ENCODE results near the gene EVL.

EVL gene

DNA sequence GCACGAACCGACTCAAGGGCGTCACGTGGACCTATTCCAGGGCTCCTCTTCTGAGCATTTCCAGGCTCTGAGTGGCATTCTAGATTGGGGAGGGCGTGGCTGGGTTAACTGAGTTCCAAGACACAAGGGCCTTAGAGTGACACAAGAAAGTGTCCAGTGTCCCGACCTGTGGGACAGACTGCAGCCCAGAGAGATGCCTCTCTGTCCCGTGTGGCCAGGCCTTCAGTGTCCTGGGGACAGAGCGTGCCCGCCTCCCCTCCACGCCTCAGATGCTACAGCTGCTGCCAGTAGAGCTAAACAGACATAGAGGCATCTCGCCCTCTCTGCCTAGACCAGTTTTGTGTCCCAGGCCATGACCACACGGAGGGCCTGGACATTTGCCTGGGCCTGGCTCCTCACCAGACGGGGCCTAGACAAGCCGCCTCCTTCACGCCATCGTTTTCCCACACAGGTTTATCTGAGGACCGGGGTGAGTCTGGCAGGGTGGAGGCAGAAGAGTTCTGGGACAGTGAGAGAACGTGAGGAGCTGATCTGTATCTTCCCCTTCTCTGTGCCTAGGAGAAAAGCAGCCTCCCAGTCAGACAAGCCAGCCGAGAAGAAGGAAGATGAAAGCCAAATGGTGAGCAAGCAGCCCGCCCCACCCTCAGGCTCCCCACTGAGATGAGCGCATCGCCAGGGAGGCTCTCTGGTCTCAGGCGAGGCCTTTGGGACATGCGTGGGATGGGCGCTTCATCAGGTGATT lies 67.1 kb downstream of the EVL start:
- DNase-seq = no peak

DNA sequence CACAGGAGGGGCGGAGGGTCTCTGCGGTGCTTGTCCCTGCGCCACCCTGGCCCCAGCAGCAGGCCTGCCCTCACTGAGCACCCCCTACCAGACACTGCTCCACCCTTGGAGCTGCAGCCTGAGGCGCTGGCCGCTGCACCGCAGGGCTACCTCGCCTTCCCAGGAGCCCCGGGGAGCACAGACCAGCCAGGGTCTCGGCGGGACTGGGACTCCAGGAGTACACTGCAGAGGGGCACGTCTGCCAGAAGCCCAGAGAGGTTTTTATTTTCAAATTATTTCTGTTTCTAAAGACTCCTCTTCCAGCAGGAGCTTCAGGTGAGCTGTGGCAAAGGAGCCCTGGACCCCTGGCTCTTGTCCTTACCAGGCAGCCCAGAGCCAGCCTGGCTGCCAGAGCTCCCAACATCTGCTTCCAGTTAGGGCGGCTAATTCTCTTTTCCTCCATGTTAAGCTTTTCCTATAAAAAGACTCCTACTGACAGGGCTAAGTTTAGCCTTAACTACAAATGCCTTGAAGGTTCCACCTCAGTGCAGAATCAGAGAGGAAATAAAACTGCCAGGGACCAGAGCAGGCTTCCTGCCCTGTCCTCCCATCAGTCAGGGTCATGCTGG lies 67.8 kb downstream of the EVL start:
- DNase-seq = no peak

DNA sequence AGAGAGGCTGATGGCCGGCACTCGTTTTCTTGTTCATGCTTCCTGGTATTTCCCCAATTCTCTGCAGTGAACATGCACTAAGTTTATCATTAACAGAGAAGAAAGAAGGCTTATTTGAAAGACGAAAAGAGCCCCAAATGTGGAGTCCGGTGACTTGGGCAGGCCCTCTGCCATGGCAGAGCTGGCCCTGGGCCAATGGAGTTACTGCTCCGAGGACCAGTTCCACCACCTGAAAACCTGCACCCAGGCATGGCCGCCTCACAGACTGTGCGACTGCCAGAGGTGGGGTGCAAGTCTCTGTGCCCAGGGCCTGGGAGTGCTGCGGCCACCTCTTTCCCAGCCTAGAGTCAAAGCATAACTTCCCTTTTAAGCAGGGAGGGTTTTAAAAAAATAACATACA lies 69.4 kb downstream of the EVL start:
- no peak for DNase-seq

DNA sequence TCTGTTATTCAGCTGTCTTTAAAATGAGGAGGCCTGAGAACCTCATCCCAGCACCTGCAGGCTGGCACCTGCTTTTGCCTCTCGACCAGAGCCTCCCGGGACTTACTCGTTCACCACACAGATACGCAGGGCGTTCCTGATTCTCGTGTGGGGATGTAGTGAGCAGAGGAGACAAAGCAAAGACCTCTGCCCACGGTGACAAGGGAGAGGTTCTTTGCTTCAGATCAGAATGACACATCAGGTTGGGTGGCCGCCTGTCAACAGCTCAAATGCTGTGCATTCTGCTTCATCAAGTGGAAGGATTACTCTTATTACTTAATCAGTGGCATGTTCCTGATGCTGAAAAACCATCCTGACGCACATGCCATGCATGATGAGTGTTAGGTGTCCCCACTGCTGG lies 69.9 kb downstream of the EVL start:
- DNase-seq = no peak

DNA sequence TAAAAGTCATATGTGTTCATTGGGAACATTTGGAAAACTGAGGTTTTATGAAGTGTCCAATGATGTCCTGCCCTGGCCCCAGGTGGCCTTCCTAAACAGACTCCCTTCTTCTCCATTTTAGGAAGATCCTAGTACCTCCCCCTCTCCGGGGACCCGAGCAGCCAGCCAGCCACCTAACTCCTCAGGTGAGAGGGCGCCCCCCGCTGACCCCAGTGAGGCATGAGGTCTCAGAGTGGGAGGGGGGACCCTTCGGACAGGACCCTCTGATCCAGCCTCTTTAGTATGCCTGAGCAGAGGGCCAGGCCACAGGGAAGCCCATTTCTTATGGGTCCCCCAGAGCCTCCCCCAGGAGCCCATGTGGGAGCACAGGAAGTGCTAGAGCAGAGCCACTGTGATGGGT lies 70.6 kb downstream of the EVL start:
- DNase-seq = no peak

DNA sequence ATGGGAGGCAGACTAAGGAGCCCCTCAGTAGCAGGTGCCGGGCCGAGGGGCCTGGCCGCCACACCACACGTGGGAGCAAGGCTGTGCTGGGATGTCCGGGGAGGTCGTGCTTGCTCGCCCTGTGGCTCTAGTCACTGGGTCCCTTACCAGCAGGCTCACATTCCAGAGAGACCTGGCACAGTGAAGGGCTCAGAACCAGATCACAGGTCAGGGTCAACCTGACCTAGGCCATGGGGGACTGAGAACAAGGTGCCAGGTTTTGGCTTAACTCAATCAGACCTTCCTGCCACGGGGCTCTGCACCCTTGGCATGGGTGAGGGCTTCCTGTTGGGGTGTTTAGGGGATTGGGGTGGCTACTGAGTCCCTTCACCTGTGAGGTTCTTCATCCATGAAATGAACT lies 72.0 kb downstream of the EVL start:
- no peak for DNase-seq

DNA sequence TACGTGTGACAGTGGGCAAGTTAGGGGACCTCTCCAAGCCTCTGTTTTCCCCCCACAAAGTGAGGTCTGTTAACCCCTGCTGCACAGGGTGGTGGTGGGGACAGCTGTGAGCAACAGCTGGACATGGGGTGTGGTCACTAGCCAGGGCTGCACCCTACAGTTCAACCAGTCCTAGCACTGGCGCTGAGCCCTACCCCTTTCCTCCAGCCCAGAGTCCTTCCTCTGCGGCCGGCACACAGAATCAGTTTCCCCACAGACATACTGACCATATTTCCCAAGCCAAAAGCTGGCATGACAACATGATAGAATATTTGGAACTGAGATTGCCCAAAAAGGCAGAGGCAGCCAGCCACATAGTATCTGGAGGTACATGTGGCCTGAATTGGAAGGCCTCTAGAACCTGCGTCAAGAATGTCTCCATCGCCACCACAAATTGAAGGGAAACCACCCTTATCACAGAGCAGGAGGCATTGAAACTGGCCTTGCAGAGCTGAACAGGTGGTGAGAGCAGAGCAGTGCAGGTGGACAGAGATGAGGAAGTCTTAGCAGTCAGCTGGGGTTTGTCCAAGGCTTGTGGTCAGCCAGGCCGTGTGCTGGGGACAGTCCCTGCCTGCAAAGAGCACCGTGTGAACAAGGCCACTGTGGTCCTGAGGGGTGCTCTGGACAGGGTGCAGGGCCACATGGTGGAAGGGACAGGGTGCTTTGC lies 73.0 kb downstream of the EVL start:
- no peak for DNase-seq

DNA sequence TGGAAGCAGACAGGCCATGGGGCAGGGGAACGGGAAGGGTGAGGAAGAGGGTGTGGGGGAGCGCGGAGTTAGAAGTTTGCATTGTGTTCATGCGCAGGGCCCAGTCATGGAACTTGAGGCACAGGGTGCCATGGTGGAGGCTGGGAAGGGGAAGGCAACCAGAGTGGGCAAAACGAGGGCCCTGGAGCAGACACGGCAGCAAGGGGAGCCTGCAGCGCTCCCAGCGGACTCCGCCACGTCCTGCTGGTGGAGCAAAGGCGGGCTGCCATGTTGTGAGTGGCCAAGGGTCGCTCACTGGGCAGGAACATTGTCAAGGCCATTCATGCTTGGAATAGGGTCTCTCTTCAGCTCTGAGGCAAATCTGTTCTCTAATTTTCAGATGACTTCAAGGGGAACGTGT lies 73.7 kb downstream of the EVL start:
- no peak for DNase-seq

DNA sequence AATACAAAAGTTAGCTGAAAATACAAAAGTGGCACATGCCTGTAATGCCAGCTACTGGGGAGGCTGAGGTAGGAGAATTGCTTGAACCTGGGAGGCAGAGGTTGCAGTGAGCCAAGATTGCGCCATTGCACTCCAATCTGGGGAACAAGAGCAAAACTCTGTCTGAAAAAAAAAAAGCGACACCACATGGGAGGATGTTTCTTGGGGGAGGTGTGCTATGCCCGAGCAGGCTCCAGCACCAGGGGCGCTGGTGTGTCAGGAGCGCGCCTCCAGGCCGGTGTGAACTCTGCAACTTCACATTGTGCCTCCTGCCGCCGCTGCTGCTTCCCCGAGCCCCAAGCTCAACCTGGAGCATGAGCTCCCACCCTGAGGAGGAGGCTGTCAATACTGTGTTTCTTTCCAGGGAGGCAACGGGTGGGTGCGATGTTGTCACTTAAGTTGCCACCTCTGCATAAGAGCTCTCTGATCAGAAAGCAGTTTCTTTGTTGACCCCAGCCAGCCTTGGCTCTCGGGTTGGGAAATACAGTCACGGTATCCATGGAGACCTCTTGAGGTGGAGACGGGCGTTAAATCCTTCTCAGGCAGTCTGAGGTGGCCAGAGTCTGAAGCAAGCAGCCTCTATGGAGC lies 75.3 kb downstream of the EVL start:
- no peak for DNase-seq

DNA sequence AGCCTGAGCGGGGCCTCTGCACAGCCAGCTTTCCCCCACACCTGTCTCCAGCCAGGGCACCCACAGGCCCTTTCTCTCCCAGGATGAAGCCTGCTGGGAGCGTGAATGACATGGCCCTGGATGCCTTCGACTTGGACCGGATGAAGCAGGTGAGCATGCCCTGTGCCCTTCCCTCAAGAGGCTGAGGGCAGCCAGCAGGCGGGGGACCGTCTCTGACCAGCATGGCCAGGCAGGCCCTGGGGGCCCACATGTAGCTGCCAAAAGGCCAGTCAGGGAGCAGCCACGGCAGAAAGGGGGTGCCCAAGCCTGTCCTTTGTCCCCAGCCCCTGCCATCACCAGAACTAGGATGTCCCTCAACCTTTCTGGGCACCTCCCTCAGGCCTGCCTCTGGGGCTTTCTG lies 75.9 kb downstream of the EVL start:
- no peak for DNase-seq

DNA sequence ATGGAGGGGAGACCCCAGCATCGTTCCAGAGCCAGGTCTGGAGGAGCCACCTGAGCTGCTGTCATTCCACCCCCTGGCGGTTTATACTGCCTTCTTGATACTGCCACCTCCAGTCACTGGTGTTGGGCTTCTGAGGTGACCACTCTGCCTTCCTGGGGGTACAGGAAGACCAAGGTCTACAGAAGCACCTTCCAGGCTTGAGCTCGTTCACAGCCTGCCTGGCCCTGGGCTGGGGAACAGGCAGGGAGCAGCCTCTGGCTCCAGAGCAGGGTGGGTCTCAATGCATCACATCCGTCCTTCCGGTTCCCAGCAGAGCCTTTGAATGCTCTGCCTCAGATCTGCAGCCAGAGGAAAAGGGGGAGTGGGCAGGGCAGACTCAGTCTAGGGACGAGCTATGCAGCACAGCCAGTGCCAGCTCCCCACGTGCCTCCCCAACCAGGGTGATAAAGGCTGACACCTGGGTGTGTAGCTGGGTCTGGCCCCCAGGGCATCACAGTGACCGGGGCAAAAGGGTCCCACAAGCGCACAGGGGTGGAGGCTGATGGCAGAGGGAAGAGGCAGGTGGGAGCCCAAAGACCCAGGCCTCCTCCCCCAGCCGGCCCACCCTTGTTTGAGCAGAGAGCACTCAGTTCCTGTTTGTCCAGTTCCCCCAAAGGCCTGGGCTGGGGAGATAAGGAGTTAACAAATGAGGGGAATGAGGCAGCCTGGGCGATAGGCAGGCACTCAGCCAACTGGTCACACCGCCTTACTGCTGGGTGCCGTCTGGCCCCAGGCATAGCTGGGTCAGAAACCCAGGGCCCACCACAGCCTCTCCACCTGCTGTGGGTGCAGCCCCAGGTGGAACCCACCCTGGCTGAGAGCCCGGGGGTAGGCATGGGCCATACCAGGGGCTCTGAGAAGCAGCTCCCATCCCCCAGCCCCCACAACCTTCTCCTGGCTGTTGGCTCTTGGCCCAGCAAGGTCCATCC lies 77.1 kb downstream of the EVL start:
- DNase-seq = no peak

DNA sequence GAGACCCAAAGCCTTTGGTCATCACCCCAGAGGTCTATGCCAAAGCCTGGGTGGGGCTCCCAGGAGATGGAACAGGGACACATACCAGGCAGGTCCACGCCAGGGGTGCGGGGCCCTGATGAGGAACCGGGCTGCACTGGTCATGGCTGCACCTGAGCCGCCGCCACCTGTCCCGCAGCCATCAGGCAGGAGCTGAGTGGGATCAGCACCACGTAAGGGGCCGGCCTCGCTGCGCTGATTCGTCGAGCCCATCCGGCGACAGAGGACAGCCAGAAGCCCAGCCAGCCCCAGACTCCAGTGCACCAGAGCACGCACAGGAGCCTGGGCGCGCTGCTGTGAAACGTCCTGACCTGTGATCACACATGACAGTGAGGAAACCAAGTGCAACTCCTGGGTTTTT lies 78.3 kb downstream of the EVL start:
- no peak for DNase-seq

DNA sequence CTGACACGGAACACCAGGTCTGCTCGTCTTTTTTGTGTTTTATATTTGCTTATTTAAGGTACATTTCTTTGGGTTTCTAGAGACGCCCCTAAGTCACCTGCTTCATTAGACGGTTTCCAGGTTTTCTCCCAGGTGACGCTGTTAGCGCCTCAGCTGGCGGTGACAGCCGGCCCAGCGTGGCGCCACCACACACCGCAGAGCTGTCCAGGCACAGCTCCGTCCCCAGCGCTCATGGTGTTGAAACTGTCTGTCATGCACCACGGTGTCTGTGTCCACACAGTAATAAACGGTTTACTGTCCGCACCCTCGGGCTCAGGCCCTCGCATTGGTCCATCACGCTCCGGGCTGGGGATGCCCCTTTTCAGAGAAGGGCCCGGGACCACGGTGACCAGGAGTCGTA lies 78.7 kb downstream of the EVL start:
- no peak for DNase-seq

DNA sequence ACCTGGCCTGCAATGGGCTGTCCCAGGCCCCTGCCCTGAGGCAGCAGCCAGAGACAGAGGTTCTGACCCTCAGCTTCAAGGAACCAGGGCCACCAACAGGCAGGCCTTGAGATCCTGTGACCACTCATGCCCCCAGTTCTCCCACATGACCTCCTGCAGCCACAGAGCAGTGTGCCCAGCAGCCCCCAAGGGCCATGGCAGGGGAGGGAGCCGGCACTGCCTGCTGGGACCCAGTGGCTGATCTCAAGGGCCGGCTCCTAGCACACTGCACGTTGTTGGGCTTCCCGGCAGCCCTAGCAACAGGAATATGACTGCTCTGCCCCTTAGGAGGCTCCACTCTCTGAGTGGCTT lies 79.4 kb downstream of the EVL start:
- DNase-seq = no peak

DNA sequence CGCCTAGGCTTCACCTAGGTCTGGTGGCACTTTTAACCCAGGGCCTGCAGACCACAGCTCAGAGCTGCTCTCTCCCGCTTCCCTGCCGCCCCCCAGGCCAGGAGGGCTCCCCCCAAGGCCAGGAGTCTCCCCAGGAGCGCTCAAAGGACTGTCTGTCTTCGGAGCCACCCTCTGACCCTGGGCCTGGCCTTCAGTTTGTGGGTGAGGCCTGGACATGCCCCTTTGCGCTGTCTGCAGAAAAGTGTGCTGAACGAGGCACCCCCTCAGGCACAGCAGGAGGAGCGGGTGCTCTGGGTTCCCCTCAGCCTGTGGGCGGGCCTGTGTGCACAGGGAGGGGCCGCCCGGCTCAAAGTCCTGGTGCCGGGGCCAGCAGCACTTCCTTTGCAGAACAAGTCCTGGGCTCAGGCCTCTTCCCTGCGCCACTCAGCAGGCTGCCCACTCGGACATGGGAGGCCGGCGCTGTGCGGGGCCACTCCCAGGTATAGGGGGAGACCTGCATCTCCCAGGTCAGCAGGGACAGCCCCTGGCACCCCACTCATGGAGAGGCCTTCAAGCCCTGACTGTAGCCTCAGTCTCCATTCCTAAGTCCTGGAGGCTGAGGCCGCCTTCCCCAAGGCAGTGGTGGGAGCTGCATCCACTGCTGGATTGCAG lies 79.9 kb downstream of the EVL start:
- no peak for DNase-seq

DNA sequence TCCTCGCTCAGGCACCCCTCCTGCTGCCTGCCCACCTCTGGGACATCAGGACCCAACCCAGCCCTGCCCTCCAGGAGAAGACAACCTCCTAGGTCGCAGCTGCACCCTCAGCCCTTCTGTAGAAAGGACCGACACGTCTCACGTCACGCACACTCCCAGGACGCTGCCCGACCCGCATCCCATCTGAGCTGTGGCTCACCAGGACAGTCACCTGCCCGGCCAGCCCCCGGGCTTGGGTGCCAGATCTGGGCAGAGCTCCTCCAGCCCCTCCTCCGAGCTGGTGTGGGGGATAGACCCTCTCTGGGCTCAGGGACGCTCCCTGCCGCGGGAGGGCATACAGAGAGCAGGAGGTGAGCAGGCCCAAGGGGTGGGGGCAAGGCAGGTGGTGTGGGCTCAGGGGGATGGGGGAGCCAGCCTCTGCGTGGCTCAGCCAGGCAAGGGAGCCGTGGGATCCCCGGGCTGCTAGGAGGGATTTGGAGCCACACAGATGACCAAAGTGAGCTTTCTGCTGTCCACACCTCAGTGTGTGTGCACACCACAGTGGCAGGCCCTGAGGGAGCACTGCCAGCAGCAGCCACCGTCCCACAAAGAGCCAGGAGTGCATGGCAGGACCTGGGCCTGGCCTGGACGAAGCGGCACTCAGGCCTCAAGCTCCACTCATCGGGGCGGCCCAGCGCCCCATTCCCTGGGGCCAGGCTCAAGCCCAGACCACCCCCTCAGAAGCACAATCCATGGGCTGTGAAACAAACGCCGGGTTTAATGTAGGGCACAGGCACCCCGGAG lies 80.7 kb downstream of the EVL start:
- no peak for DNase-seq

DNA sequence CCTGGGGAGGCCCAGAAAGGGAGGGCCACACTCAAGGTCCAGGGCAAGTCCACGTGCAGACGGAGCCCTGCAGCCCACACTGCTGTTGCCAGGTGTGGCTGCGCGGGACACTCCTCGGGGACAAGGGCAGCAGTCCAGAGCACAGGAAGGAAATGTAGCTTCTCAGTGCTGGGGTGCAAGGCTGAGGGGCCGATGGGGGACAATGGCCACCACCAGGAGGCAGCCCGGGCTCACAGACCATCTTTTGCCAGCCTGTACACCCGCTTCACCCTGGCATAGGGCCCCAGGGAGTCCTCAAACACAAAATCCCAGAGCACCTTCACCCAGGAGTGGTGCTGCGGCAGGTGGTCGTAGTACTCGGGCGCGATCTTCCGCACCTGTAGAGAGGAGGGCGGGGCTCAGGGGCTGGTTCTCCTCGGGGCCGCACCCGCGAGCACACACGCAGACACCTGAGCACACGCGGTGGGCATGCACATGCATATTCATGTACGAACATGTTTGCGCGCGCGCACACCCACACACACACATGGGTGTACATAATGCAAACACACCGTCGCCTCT lies 81.4 kb downstream of the EVL start:
- no peak for DNase-seq

DNA sequence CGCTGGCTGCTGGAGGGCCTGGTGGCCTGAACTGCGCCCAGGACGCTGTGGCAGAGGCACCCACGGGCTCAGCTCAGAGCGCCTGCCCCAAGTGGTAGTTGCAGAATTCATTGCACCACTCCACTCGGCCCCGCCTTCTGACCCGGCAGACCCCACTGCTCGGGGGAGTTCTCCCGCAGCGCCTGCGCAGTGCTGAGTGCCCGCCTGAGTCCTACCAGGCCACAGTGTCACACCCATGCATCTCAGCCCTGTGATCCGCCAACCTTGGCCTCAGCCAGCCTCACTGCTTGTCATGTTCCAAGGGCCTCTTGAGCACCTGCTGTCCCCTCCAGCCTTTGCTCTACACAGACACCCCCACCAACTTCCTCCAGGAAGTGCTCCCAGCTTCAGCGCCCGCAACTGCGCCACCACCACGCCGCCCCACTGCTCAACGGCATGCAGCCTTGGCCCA lies 82.0 kb downstream of the EVL start:
- DNase-seq = peak; percentile 42

DNA sequence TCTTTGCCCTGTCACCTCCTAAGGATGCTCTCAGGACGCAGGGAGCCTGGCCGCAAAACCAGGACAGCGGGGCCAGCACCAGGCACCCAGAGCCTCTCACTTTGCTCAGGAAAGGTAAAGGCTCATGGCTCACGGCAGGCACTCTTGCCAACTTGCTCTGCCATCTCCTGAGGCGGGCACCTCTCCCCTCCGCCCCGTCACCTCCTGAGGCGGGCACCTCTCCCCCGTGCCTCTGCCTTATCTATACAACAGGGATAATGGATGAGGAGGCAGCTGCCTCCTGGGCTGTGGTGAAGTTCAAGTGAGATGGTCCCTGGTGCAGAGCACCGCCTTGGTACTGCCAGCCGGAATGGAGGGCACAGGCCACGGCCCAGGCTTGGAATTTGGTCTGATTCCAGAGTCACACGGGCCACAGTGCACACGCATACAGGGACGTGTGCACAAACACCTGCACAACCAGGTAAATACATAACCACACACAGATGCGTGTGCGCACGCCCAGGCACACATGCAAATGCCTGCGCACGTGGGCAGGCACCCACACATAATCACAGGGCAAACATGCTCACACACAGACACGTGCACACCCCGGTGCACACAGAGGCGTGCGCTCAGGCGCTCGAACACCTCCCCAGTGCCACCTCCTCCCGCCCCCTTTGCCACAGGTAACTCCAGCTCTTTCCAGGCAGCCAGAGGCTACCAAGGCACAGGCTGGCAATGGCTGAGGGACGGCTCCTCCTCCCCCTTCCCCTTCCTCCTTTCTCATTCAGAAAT lies 82.7 kb downstream of the EVL start:
- DNase-seq = no peak
